GM19023 (cell line): ENCODE data around the gene CACNB2.

Source experiments
- ATAC-seq: cut with Tn5 transposase; IDR thresholded peaks from one replicate; pipeline ENCODE4 v1.9.1; 2021; ENCODE audit warnings: mild to moderate bottlenecking, moderate library complexity; ENCODE audit not compliant: unreplicated experiment

Gene CACNB2

GRCh38 chr10:18497806-18498369 is 357.7 kb downstream of the CACNB2 start:
- no peak for ATAC-seq

- ATAC-seq = no peak
Measured at GRCh38 chr10:18498998-18499397, 358.8 kb downstream of the CACNB2 start.

GRCh38 chr10:18500576-18500975 is 360.4 kb downstream of the CACNB2 start:
- ATAC-seq = no peak

- ATAC-seq = peak; percentile 93
Measured at GRCh38 chr10:18501198-18501597, 361.0 kb downstream of the CACNB2 start.

GRCh38 chr10:18501629-18502028 is 361.4 kb downstream of the CACNB2 start:
- peak; percentile 19 for ATAC-seq

GRCh38 chr10:18504161-18504560 is 363.9 kb downstream of the CACNB2 start:
- ATAC-seq = no peak

GRCh38 chr10:18505456-18506118 is 365.4 kb downstream of the CACNB2 start:
- no peak for ATAC-seq

GRCh38 chr10:18508587-18508986 is 368.4 kb downstream of the CACNB2 start:
- no peak for ATAC-seq

- ATAC-seq = no peak
Measured at GRCh38 chr10:18514537-18514936, 374.3 kb downstream of the CACNB2 start.

- ATAC-seq = no peak
Measured at GRCh38 chr10:18516851-18517250, 376.6 kb downstream of the CACNB2 start.

GRCh38 chr10:18523025-18523424 is 382.8 kb downstream of the CACNB2 start:
- no peak for ATAC-seq

GRCh38 chr10:18523858-18524257 is 383.6 kb downstream of the CACNB2 start:
- no peak for ATAC-seq

- no peak for ATAC-seq
Measured at GRCh38 chr10:18527687-18528086, 387.5 kb downstream of the CACNB2 start.

GRCh38 chr10:18528292-18528691 is 388.1 kb downstream of the CACNB2 start:
- no peak for ATAC-seq

- no peak for ATAC-seq
Measured at GRCh38 chr10:18532881-18533535, 392.8 kb downstream of the CACNB2 start.

GRCh38 chr10:18533896-18534295 is 393.7 kb downstream of the CACNB2 start:
- ATAC-seq = no peak

- ATAC-seq = no peak
Measured at GRCh38 chr10:18539335-18539734, 399.1 kb downstream of the CACNB2 start.

GRCh38 chr10:18540195-18540594 is 400.0 kb downstream of the CACNB2 start:
- no peak for ATAC-seq

GRCh38 chr10:18542832-18543231 is 402.6 kb downstream of the CACNB2 start:
- no peak for ATAC-seq

- no peak for ATAC-seq
Measured at GRCh38 chr10:18545621-18546305, 405.5 kb downstream of the CACNB2 start.

GRCh38 chr10:18549105-18549504 is 408.9 kb downstream of the CACNB2 start:
- no peak for ATAC-seq

- ATAC-seq = no peak
Measured at GRCh38 chr10:18551473-18551872, 411.2 kb downstream of the CACNB2 start.
